ENCODE data around the gene C2CD4A.
A peak's percentile ranks its signal among the peaks of the same experiment; 100 is the strongest.

The C2CD4A gene

DNA sequence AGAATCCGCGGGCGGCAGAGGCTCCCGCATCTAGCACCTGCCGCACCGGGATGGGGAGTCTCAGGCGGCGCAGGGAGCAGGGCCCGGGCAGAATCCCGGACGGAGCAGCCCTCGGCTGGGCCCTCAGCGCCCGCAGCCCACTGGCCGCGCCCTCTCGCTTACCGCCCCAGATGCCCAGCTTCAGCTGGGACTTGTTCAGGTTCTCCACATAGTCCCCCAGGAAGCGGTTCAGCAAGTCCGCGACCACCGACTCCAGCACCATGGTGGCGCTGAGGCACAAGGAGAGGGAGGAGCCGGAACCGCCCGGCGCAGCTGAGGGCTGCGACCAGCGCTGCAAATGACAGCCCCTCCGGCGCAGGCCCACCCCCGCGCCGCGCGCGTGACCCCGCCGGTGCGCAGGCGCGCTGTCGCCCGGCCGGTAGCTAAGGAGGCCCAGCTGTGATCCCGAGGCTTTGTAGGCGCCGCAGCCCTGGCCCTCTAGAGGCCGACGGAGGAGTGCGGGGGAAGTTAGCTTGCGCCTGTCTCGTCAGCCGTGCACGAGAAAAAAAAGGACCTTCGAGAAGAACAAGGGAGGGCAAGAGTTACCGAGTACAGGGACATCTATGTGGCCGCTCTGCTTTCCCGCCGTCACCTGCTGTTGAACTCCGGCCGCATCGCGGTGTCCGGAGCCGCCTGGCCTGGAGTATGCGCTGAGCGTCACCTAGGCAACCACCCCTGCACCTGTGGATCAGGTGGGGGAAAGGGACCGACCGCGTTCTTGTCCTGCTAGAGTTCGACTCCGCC lies 6.5 kb upstream of the C2CD4A start, which contains the start of gene VPS13C:
Gene VPS13C (minus strand): TSS at position 335 of the 783 bp plus-strand sequence. CDS start 73 bp downstream, at position 262.
- peak; percentile 96 for DNase-seq

DNA sequence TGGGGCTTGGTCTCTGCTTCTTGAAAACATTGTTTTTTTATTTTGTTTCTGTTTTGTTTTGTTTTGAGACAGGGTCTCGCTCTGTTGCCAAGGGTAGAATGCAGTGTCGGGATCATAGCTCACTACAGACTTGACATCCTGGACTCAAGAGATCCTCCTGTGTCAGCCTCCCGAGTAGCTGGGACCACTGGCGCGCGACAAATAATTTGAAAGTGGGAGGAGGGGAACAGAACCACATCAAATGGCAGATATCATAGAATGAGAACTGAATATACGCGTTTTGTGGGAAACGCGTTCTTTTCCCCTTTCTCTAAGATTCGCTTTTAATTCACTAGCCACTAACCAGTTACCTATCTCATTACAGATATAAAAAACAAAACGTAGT lies 5.9 kb upstream of the C2CD4A start:
- DNase-seq = no peak

DNA sequence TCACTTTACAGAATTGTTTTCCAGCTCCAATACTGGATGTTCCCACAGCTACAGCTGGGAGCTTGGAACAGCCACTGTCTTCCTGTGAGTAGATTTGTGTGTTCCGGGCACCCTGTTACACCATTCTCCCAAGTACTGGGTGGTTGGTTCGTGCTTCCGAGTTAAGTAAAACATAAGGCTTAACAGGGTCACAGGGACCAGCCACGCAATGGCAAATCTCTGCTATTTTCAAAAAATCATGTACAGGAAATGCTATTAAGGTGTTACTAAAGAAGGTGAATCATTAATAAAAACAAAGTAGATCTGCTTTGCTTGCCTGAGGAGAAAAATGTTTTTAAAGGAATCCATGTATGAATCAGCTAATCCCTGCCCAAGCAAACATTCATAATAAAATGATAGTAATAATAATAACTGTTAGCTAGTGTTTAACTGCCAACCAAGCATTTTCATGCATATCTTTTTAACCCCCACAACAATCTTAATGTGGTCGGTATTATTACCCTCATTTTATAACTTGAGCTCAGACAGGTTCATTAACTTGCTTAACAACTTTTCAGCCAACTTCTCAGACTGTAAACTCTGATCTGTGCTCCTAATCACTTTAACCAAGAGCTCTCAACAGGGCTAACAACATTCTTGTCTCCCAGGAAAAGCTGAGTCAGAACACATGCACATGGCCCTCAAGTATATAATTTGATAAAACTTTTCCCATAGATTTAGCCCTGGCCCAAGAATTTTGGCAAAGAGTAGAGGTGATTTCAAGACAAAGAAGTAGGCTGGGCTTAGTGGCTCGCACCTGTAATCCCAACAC lies 2.7 kb upstream of the C2CD4A start:
- DNase-seq = no peak

DNA sequence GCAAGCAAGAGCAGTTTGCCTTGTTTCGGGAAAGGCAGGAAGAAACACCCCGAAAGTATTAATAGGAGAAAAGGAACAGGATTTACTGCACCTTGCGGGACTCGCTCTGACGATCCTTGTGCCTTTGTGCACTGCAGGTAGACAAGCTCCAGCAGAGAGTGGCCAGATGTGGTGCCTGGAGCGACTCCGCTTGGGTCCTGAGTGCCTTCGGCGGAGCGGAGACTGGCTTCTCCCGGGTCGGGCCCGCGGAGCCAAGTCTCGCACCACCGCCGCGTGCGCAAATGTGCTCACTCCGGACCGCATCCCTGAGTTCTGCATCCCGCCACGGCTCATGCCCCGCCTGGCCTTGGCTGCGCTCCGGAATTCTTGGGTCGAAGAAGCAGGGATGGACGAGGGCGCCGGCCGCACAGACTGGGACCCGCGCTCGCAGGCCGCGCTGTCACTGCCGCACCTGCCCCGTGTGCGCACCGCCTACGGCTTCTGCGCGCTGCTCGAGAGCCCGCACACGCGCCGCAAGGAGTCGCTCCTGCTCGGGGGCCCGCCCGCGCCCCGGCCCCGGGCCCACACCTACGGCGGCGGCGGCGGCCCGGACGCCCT lies 769 bp downstream of the C2CD4A start:
- peak; percentile 27 for DNase-seq

DNA sequence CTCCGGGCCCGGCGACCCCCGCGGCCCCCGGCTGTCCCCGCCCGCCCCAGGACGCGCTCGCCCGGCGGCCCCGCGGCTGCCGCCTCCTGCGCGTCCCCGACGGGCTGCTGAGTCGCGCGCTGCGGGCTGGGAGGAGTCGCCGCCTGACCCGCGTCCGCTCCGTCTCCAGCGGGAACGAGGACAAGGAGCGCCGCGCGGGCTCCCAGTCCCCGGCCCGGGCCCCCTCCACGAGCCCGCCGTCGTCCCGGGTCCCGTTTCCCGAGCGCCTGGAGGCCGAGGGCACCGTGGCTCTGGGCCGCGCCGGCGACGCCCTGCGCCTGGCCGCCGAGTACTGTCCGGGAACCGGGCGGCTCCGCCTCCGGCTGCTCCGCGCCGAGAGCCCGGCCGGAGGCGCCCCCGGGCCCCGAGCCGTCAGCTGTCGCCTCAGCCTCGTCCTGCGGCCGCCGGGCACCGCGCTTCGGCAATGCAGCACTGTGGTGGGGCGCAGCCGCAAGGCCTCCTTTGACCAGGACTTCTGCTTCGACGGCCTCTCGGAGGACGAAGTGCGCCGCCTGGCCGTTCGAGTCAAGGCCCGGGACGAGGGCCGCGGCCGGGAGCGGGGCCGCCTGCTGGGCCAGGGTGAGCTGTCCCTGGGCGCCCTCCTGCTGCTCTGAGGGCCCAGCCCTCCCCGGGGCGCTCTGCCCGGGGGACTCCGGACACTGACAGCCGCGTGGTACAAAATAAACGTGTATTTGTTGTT lies 1.5 kb downstream of the C2CD4A start:
- no peak for DNase-seq

DNA sequence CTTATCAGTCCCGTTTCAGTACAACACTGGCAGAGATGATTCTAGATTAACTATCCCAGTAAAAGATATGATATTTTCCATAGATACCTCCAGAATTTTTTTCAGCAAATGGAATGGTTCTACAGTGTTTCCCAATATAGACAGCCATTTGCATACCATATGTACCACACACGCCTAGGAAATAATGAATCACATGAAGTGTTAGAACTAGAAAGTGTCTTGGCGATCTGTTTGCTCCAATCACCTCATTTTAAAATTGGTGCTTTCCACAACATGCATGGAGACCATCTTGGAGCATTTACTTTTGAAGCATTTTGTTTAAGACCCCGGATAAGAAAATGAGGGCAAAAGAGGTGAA lies 2.0 kb downstream of the C2CD4A start:
- DNase-seq = no peak

DNA sequence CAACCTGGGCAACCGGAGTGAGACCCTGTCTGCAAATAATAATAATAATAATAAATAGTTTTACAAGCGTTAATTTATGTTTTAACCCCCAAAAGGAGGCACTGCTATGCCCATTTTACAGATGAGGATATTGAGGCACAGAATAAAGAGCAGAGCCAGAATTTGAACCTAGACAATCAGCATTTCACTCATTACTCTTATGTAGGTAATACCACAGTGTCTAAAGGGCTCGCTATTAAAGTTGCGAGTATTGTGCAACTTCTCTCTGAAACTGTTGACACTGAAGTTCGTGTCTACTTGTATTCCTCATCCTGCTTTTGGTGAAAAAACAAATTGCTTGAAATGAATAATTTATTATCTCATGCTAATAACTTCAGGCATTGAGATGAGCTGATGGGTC lies 2.8 kb downstream of the C2CD4A start:
- DNase-seq = no peak

DNA sequence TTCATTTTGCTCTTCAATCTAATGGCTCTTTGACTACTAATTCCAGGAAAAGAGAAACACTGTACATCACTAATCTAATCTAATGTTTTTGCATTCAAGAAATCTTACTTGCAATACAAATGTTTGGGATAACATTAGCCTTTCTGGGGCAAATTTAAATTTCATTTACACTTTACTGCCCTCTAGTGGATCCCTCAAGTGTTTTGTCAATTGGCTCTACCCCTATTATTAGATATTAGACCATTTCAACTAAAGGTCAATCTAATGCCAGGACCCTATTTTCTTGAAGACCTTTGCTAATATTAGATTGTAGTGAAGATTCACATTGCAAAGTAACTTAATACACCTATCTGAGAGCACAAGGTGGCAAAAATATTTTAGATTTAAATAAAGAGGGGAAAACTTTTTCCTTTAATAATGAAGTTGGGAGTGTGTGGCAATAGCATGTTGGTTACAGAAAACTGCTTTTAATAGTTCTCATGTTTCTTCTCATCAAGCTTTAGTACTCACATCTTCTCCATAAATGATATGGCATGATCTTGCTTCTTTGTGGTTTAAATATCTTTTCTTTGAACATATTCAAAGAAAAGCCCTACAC lies 5.0 kb downstream of the C2CD4A start:
- peak; percentile 40 for DNase-seq

DNA sequence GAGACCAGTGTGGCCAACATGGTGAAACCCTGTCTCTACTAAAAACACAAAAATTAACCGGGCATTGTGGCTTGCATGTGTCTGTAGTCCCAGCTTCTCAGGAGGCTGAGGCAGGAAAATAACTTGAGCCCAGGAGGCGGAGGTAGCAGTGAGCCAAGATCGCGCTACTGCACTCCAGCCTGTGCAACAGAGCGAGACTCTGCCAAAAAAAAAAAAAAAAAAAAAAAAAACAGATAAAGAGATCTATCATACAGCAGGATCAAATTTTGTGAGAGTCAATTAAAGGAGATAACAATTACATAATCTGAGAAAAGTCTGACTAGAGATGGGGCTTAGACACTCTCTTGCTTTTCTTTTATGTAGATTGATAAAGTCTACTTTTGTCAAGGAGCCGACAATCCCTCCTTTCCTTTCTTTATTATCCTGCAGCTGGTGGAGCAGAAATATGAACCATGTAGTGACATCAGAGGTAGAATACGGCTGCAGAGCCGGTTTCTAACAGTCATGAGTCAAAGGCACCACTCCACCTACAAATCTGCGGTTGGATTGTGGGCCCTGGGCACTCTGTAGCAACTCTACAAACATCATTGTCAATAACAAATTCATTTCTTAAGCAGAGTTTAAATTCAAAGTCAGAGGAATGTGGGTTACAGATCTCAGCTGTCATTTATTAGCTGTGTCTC lies 9.0 kb downstream of the C2CD4A start:
- peak; percentile 76 for DNase-seq

DNA sequence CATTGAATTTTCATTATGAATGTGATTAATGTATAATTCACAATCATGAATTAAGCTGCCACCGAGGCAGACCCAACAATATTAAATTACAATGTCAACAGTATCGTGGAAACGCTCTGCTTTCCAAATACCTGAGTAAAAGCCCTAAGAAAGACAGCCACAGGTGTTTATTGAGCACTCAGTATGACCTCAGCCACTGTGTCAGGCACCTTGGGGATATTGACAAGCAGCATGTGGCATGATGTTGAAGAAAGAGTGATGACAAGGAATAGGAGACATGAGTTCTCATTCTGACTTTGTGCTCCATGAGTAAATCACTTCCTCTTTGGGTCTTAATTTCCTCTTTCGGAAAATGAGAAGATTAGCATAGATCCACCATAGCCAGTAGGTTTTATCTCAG lies 12.8 kb downstream of the C2CD4A start:
- no peak for DNase-seq

DNA sequence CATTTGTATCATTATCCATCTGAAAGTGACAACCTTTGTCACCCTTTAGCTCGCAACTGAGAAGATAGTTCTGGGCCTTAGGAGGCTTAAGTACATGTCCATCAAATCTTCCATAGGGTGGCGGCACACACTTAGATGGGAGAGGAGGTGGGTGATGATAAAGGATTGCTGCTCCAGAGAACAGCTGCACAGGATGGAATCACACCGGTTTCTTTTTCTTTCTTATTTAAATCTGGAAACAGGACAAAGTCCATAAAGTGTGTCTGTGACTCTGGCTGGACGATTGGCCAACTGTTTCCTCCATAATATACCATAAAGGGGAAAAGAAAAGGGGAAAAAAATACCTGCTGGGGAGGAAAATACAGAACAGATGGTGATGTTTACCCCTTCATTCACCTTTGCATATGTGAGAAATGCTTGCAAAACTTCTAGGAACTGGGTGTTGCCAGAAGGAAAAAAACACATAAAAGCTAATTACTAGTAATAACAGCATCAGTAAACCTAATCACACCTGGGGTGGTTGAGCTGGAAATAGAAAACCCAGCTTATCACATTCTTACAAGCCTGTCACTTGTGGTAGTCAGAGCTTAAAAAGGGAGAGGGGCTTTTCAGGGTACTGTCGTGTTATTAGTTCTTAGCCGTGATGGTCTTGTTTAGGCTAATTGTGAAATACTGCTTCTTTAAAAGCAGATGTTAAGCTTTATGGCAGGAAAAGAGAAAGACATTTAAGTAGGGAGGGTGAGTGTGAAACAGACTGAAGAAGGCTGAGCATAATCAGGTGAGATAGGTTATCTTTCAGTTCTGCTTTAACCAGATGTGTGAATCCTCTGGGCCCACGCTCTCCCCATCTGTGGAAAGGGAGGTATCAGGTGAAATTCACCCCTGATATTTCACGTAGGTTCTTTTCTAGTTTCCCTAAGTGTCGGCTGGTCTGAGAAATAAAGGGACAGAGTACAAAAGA lies 16.7 kb downstream of the C2CD4A start:
- no peak for DNase-seq

DNA sequence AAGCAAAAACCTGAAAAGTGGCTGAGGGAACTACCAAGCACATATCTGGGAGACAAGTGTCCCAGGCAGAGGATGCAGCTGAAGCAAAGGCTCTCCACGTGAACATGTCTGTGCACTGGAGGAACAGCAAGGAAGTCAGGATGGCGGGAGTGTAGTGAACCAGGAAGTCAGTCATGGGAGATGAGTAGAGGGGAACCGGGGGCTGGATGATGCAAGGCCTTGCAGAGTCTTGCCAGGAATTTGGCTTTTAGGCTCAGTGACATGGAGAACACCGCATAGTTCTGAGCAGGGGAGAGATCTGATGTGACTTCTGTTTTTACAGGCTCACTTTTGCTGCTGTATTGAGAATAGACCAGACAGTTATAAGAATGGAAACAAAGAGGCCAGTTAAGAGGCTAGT lies 19.0 kb downstream of the C2CD4A start:
- DNase-seq = no peak

DNA sequence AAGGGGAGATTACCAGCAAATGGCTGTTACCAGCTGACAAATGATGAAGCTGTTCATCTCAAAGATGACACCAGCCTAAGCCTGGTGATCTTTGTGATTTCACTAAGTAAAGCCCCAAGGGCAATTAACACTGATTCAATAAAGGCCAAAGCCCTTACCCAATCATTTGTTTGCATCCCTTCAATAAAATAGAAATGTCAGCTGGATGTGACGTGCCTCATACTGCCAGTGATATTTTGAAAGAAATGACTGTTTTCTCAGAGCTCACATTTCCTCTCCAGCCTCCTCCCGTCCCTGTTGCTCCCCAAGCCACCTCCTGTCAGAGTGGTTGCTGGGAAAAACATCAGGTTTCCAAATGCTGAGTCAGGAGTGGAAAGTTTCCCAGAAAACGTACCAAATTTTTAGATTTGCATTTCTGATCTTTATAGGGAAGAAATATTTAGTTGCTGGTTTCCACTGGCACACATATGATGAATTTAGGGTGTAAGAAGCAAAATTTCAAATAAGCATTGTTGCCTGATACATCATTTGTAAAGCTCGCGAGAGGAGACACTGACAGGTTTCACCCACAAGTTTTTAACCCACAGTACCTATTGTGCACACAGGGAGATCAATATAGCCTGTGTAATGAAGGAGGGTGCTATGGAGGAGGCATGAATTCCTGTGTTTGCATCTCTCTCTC lies 21.0 kb downstream of the C2CD4A start:
- DNase-seq = no peak

DNA sequence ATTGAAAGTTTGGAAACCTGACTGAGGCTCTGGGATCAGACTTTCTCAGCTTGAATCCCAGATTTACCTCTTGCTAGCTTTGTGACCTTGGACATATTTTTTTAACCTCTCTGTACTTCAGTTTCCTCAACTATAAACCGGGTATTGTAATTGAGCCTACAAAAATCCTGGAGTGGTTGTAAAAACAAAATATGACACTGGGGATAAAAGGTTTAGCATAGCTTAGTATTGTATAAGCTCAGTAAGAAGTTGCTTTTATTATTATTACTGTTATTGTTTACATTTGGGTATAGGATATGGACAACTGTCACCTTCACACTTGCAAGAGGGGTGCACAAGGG lies 21.5 kb downstream of the C2CD4A start:
- DNase-seq = no peak

DNA sequence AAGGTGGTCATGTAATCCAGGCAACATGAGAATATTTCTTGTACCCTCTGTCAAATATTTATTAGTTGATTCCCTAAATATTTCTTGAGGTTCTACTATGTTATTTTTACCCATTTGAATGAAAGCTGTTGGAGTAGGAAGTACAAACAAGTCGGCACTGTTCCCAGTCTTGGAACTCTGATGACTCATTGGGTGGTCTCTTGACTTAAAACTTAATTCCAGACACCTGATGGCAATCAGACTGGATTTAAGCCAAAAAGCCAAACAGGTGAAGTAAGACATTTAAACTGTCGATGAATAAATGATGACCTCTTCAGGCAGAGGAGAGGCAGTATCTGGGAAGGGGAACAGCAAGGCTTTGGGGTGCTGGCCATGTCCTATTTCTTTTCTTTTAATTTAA lies 22.8 kb downstream of the C2CD4A start:
- peak; percentile 76 for DNase-seq

DNA sequence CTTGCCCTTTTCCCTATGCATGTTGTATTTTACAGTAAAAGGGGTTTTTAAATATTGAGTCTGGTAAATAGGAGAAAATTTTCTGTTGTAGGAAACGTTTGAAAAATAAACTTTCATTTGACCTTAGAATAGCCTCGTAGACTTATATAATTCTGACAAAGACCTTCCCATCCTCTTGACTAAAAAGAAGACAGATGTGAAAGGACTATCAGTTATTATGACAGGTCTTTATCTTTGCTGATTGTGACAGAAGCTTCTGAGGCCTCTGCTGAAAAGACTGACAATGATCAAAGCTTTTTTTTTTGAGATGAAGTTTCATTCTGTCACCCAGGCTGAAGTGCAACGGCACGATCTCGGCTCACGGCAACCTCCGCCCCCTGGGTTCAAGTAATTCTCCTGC lies 24.2 kb downstream of the C2CD4A start:
- no peak for DNase-seq

DNA sequence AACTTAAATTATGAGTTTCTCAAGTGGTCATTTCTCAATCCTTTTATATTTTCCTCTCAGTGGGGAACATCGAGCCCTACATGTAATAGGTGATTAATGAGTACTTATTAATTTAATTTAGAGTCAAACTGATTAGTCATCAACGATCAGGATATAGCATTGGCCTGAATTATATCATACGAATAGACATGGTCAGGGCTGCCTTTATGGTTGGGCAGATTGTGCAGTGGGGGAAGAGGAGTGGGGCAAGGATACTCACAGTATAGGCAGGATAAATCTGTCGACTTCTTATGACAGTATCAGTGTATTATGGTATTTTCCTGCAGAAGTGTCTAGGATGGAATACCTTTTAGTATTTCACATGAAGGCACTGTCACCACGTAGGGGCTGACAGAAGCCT lies 27.0 kb downstream of the C2CD4A start:
- DNase-seq = no peak

DNA sequence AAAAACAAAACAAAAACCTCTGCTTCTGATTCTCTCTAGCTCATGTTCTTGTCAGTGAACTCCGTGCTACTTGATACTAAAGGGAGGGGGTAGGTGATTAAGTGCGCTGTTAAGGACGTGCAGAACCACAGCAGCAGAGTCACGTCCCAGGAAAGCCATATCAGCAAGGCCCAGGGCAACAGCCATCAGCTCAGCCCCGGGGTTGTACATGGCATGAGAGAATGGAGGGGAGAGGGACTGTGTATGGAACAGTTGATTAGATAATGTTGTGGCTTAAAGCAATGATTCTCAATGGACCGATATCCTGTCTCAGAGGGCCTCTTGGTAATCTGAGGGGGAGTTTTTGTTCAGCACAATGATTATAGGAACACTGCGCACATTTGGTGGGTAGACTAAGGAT lies 27.6 kb downstream of the C2CD4A start:
- DNase-seq = no peak

DNA sequence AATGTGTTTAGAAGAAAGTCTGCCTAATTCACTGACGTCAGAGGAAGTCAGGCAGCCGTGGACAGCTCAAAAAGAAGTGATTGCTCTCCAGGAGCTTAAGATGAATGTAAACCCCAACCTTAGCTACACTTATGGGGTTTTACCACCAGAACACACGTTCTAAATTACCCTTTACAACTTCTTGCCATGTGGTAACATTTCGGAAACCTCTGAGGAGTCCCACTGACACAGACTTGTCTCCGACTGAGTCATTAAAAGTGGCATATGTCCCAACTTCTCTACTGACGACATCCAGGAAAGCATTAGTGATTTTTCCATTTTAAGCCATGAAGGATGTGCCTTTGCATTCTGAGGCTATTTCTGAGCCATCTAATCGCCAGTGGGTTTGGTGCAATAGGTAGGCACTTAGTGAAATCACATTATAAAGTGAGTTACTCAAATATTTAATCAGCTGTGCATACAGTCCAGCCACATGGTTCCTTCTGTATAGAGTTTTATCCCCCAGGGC lies 32.4 kb downstream of the C2CD4A start:
- DNase-seq = no peak

DNA sequence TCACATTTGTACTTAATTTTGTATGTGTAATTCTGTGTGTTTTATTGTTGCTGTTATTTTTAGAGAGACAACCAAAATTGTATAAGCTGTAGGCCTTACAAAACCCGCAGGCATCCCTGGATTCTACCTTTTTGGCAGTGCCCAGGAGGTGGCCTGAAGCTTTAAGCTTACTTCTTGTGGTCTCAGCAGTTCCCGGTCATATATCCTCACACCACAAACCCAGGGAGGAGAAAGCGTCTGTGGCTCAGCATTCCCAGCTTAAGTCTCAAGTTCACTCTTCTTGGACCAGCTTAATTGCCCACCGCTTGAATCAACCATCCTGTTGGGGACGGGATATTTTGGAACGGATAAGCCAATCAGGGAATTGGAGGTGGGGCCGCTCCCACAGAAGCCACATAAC lies 36.7 kb downstream of the C2CD4A start:
- no peak for DNase-seq
